OCI-LY3 (cell line): Measurements from ENCODE around the gene ARL8B.

Experiments
- H2AFZ ChIP-seq: fragments of 200-600, 300-600 bp; shearing (Covaris generic); 2 replicates; pipeline ENCODE4 v1.6.0; 2014; ENCODE audit warnings: antibody characterized with exemption, low read depth, low read length
- H3K27ac ChIP-seq: fragments of 200-600, 300-600 bp; sonication (generic); 2 replicates; pipeline ENCODE4 v1.5.1; 2014; ENCODE audit warnings: mild to moderate bottlenecking, low read length, moderate library complexity, mixed read lengths
- H3K27me3 ChIP-seq: fragments of 200-600, 300-600 bp; sonication (generic); 2 replicates; pipeline ENCODE4 v1.6.1; 2014; ENCODE audit warnings: low read depth, low read length, mixed read lengths
- H3K36me3 ChIP-seq: fragments of 200-600, 300-600 bp; sonication (generic); replicated peaks from 2 replicates; pipeline ENCODE3; 2014; ENCODE audit warnings: low read depth, low read length, mixed read lengths
- H3K4me1 ChIP-seq: fragments of 300-600, 200-600 bp; sonication (generic); 2 replicates; pipeline ENCODE4 v1.6.1; 2014; ENCODE audit warnings: low read length, mixed read lengths
- H3K4me2 ChIP-seq: fragments of 200-600, 300-600 bp; sonication (generic); 2 replicates; pipeline ENCODE4 v1.6.1; 2014; ENCODE audit warnings: low read length, mixed read lengths
- H3K4me3 ChIP-seq: fragments of 300-600, 200-600 bp; sonication (generic); 2 replicates; pipeline ENCODE4 v1.5.1; 2014; ENCODE audit warnings: antibody characterized with exemption, mild to moderate bottlenecking, low read length, moderate library complexity
- H3K79me2 ChIP-seq: fragments of 300-600, 200-600 bp; shearing (Covaris generic); 2 replicates; pipeline ENCODE4 v1.6.1; 2014; ENCODE audit warnings: mild to moderate bottlenecking, low read length, mixed read lengths
- H3K9ac ChIP-seq: fragments of 300-600, 200-600 bp; shearing (Covaris generic); 2 replicates; pipeline ENCODE4 v1.6.0; 2014; ENCODE audit warnings: mild to moderate bottlenecking, low read length, moderate library complexity
- H3K9me3 ChIP-seq: fragments of 200-600, 300-600 bp; shearing (Covaris generic); 2 replicates; pipeline ENCODE4 v1.6.1; 2014; ENCODE audit warnings: low read length, mixed read lengths; ENCODE audit not compliant: insufficient read depth
- H4K20me1 ChIP-seq: fragments of 200-600, 300-600 bp; sonication (generic); 2 replicates; pipeline ENCODE4 v1.6.1; 2016; ENCODE audit warnings: low read length, mixed read lengths; ENCODE audit not compliant: insufficient read depth
- CTCF ChIP-seq: fragments of 200-600, 300-600 bp; sonication (generic); IDR thresholded peaks from 2 replicates; pipeline ENCODE4 v1.5.1; 2014; ENCODE audit warnings: antibody characterized with exemption, low read length, low read depth
- EZH2phosphoT487 ChIP-seq: fragments of 200-600 bp; shearing (Covaris generic); IDR thresholded peaks from 2 replicates; pipeline ENCODE4 v1.6.1; 2018; ENCODE audit warnings: antibody characterized with exemption, mixed run types, low read depth

The ARL8B gene

GRCh38 chr3:5128849-5129248, 6.8 kb downstream of the ARL8B start:
- Histone ChIP-seq H4K20me1 (peaks cover 24% of the 10 kb centered on the region), H3K79me2 (peaks cover 93% of the 10 kb centered on the region), H3K27ac (no peak overlapping the region), H3K27me3 (no peaks in the 10 kb centered on the region), H3K9me3 (no peaks in the 10 kb centered on the region), H3K36me3 (peaks cover 4% of the 10 kb centered on the region), H3K9ac (no peak overlapping the region), H3K4me2 (no peak overlapping the region), H3K4me1 (peaks cover 1% of the 10 kb centered on the region; the same call in 1 of the 2 replicates), H3K4me3 (no peak overlapping the region), H2AFZ (no peak overlapping the region)
- no peak for TF ChIP-seq CTCF
- TF ChIP-seq EZH2phosphoT487: no peak

GRCh38 chr3:5133239-5134018, 11.3 kb downstream of the ARL8B start:
- no peaks in the 10 kb centered on the region for H3K36me3 ChIP-seq
- TF ChIP-seq EZH2phosphoT487 (no peak), CTCF (no peak)
- no peak overlapping the region for H3K4me3 ChIP-seq
- H2AFZ ChIP-seq: no peak overlapping the region
- H3K27me3 ChIP-seq: no peaks in the 10 kb centered on the region
- no peak overlapping the region for H3K9ac ChIP-seq
- no peak overlapping the region for H3K4me2 ChIP-seq
- peaks cover 20% of the 10 kb centered on the region for H3K4me1 ChIP-seq
- peaks cover 35% of the 10 kb centered on the region for H4K20me1 ChIP-seq
- H3K9me3 ChIP-seq: no peaks in the 10 kb centered on the region
- H3K79me2 ChIP-seq: peaks cover 86% of the 10 kb centered on the region
- no peak overlapping the region for H3K27ac ChIP-seq

GRCh38 chr3:5134019-5134391, 11.9 kb downstream of the ARL8B start:
- Histone ChIP-seq H4K20me1 (peaks cover 37% of the 10 kb centered on the region), H3K36me3 (no peaks in the 10 kb centered on the region), H3K27me3 (no peaks in the 10 kb centered on the region), H3K9me3 (no peaks in the 10 kb centered on the region), H3K4me3 (no peak overlapping the region), H2AFZ (no peak overlapping the region), H3K9ac (no peak overlapping the region), H3K79me2 (peaks cover 86% of the 10 kb centered on the region), H3K27ac (no peak overlapping the region), H3K4me2 (no peak overlapping the region), H3K4me1 (peaks cover 20% of the 10 kb centered on the region)
- TF ChIP-seq EZH2phosphoT487: no peak
- no peak for TF ChIP-seq CTCF

GRCh38 chr3:5134499-5134898, 12.4 kb downstream of the ARL8B start:
- H3K4me2 ChIP-seq: no peak overlapping the region
- H3K4me3 ChIP-seq: no peak overlapping the region
- peaks cover 38% of the 10 kb centered on the region for H4K20me1 ChIP-seq
- H3K9ac ChIP-seq: no peak overlapping the region
- H3K9me3 ChIP-seq: no peaks in the 10 kb centered on the region
- no peak overlapping the region for H2AFZ ChIP-seq
- peaks cover 25% of the 10 kb centered on the region for H3K4me1 ChIP-seq
- TF ChIP-seq EZH2phosphoT487 (no peak), CTCF (no peak)
- H3K36me3 ChIP-seq: no peaks in the 10 kb centered on the region
- no peak overlapping the region for H3K27ac ChIP-seq
- H3K79me2 ChIP-seq: peaks cover 86% of the 10 kb centered on the region
- no peaks in the 10 kb centered on the region for H3K27me3 ChIP-seq
